ENCODE data around the gene MRTFB.

MRTFB gene

DNA sequence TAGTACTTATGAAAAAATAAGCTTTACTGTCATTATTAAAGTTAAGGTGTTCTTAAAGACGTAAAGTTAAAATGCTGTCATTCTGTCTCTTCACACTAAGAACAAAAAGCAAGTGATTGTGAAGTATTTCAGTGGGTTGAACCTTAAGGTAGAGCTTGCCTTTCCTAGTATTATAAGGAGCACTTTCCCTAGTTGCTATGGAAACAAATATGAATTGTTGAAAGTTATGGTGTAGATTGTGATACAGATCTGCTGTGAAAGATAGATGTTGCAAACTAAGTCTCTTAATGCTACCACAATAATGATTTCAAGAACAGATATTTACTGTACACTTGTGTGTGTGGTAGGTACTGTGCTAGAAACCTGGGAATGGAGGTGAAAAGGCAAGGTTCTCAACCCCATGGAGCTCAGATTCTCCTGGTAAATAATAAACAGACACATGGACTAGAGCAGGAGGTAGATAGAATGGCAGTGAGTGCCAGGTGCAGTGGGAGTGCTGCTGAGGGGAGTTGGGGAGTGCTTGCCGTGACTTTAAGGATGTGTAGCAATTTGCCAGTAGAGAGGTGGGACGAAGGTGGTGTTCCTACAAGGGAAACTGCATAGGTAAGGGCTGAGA, 34.7 kb downstream of the MRTFB start:
- no peak for DNase-seq
- Histone ChIP-seq H2AFZ (ENCODE audit: low read depth, low read length) (no peak overlapping the region), H3K27me3 (ENCODE audit: control insufficient read depth in 1 of 2, insufficient read depth in 1 of 2, low read length in 2 of 2) (no peaks in the 10 kb centered on the region), H3K4ac (ENCODE audit: low read depth in 1 of 2, low read length in 2 of 2) (no peak overlapping the region), H3K27ac (ENCODE audit: low read length, poor library complexity, severe bottlenecking) (no peak overlapping the region), H2BK5ac (ENCODE audit: low read depth, low read length, poor library complexity, severe bottlenecking) (no peak overlapping the region), H4K8ac (ENCODE audit: low read length) (no peak overlapping the region), H2BK120ac (ENCODE audit: low read depth, low read length) (no peak overlapping the region), H3K36me3 (ENCODE audit: control insufficient read depth in 1 of 2, insufficient read depth in 2 of 2, low read depth in 1 of 2, low read length in 2 of 2) (peaks cover 0 to 3% of the 10 kb centered on the region in 2 experiments), H2AK5ac (ENCODE audit: low read length, severe bottlenecking) (no peak overlapping the region), H3K4me2 (ENCODE audit: low read length, poor library complexity, severe bottlenecking) (no peak overlapping the region), H3K23ac (ENCODE audit: low read length in 2 of 2) (no peak overlapping the region), H3K4me3 (ENCODE audit: insufficient read depth in 1 of 2, low read depth in 1 of 2, low read length in 2 of 2) (no peak overlapping the region), H3K18ac (ENCODE audit: low read depth in 1 of 2, low read length in 2 of 2) (peak overlapping the region in 1 of 2 experiments; percentile 2), H3K14ac (ENCODE audit: low read length in 2 of 2) (no peak overlapping the region), H4K91ac (ENCODE audit: low read length) (no peak overlapping the region), H2BK12ac (ENCODE audit: low read length in 2 of 2) (no peak overlapping the region), H3K9ac (ENCODE audit: low read length) (no peak overlapping the region), H3K4me1 (ENCODE audit: control insufficient read depth, insufficient read depth, low read depth, low read length) (peaks cover 6% of the 10 kb centered on the region), H3K9me3 (ENCODE audit: control insufficient read depth, low read length) (no peaks in the 10 kb centered on the region), H2BK15ac (ENCODE audit: low read depth, poor library complexity, severe bottlenecking) (no peak overlapping the region), H3K79me1 (replicated peaks; ENCODE audit: low read length, poor library complexity, severe bottlenecking) (peaks cover 38% of the 10 kb centered on the region)
- 95% methylated on average over 2 of the region's 3 CpGs for WGBS

DNA sequence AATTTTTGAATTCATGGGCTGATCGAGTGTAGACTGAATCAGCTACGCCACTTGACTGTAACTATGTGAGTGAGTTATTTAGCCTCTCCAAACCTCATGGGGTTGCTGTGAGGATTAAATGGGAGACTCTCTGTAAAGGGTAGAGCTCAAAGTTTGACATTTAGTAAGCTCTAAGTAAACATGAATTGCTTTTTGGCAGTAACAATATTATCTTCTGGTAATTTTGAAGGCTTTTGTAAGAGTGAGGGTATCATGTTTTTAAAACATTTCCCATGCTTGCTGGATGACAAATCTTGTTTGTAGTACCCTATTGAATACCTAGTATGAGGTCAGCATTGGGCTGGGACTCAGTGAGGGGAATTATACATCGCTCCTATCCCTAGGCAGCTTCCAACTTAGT, 35.3 kb downstream of the MRTFB start:
- Histone ChIP-seq H3K27ac (ENCODE audit: low read length, poor library complexity, severe bottlenecking) (no peak overlapping the region), H3K4me3 (ENCODE audit: insufficient read depth in 1 of 2, low read depth in 1 of 2, low read length in 2 of 2) (no peak overlapping the region), H2AFZ (ENCODE audit: low read depth, low read length) (no peak overlapping the region), H3K27me3 (ENCODE audit: control insufficient read depth in 1 of 2, insufficient read depth in 1 of 2, low read length in 2 of 2) (no peaks in the 10 kb centered on the region), H3K4me2 (ENCODE audit: low read length, poor library complexity, severe bottlenecking) (no peak overlapping the region), H2BK12ac (ENCODE audit: low read length in 2 of 2) (no peak overlapping the region), H3K79me1 (replicated peaks; ENCODE audit: low read length, poor library complexity, severe bottlenecking) (peaks cover 38% of the 10 kb centered on the region), H3K9me3 (ENCODE audit: control insufficient read depth, low read length) (no peaks in the 10 kb centered on the region), H3K23ac (ENCODE audit: low read length in 2 of 2) (no peak overlapping the region), H3K9ac (ENCODE audit: low read length) (no peak overlapping the region), H3K4me1 (ENCODE audit: control insufficient read depth, insufficient read depth, low read depth, low read length) (peaks cover 7% of the 10 kb centered on the region), H2BK5ac (ENCODE audit: low read depth, low read length, poor library complexity, severe bottlenecking) (no peak overlapping the region), H2BK120ac (ENCODE audit: low read depth, low read length) (no peak overlapping the region), H3K36me3 (ENCODE audit: control insufficient read depth in 1 of 2, insufficient read depth in 2 of 2, low read depth in 1 of 2, low read length in 2 of 2) (peaks cover 0 to 3% of the 10 kb centered on the region in 2 experiments), H4K8ac (ENCODE audit: low read length) (no peak overlapping the region), H3K14ac (ENCODE audit: low read length in 2 of 2) (no peak overlapping the region), H4K91ac (ENCODE audit: low read length) (no peak overlapping the region), H3K18ac (ENCODE audit: low read depth in 1 of 2, low read length in 2 of 2) (no peak overlapping the region), H3K4ac (ENCODE audit: low read depth in 1 of 2, low read length in 2 of 2) (no peak overlapping the region), H2BK15ac (ENCODE audit: low read depth, poor library complexity, severe bottlenecking) (no peak overlapping the region), H2AK5ac (ENCODE audit: low read length, severe bottlenecking) (no peak overlapping the region)
- WGBS, result 88% methylated on average over 3 of the region's 3 CpGs
- DNase-seq, result no peak

DNA sequence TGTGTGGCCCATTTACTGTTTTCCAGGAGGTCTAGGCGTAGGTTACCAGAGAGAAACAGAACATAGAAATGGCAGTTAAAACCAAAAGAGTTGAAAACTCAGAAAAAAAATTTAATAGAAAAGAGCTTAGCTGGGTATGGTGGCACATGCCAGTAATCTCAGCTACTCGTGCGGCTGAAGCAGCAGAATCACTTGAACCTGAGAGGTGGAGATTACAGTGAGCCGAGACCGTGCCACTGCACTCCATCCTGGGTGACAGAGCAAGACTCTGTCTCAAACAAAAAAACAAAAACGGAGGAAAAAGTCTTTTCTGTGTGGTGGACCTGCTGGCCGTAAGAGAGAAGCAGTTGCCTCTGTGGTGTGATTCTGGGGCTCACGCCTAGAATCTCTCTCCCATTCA, 35.8 kb downstream of the MRTFB start:
- no peak overlapping the region for H3K4ac ChIP-seq (ENCODE audit: low read depth in 1 of 2, low read length in 2 of 2)
- no peak overlapping the region for H3K4me2 ChIP-seq (ENCODE audit: low read length, poor library complexity, severe bottlenecking)
- H3K27ac ChIP-seq (ENCODE audit: low read length, poor library complexity, severe bottlenecking), result no peak overlapping the region
- H3K18ac ChIP-seq (ENCODE audit: low read depth in 1 of 2, low read length in 2 of 2), result no peak overlapping the region
- H3K14ac ChIP-seq (ENCODE audit: low read length in 2 of 2), result no peak overlapping the region
- H3K27me3 ChIP-seq (ENCODE audit: control insufficient read depth in 1 of 2, insufficient read depth in 1 of 2, low read length in 2 of 2), result no peaks in the 10 kb centered on the region
- no peak overlapping the region for H2BK120ac ChIP-seq (ENCODE audit: low read depth, low read length)
- WGBS, result 96% methylated on average over 8 of the region's 8 CpGs
- H2AFZ ChIP-seq (ENCODE audit: low read depth, low read length), result no peak overlapping the region
- no peak for DNase-seq
- no peak overlapping the region for H4K91ac ChIP-seq (ENCODE audit: low read length)
- peaks cover 43% of the 10 kb centered on the region for H3K79me1 ChIP-seq (replicated peaks; ENCODE audit: low read length, poor library complexity, severe bottlenecking)
- no peak overlapping the region for H3K9ac ChIP-seq (ENCODE audit: low read length)
- H3K23ac ChIP-seq (ENCODE audit: low read length in 2 of 2), result no peak overlapping the region
- H2BK15ac ChIP-seq (ENCODE audit: low read depth, poor library complexity, severe bottlenecking), result no peak overlapping the region
- no peak overlapping the region for H2BK5ac ChIP-seq (ENCODE audit: low read depth, low read length, poor library complexity, severe bottlenecking)
- H3K4me1 ChIP-seq (ENCODE audit: control insufficient read depth, insufficient read depth, low read depth, low read length), result peaks cover 7% of the 10 kb centered on the region
- no peak overlapping the region for H2BK12ac ChIP-seq (ENCODE audit: low read length in 2 of 2)
- H2AK5ac ChIP-seq (ENCODE audit: low read length, severe bottlenecking), result no peak overlapping the region
- no peak overlapping the region for H3K4me3 ChIP-seq (ENCODE audit: insufficient read depth in 1 of 2, low read depth in 1 of 2, low read length in 2 of 2)
- H4K8ac ChIP-seq (ENCODE audit: low read length), result no peak overlapping the region
- H3K36me3 ChIP-seq (ENCODE audit: control insufficient read depth in 1 of 2, insufficient read depth in 2 of 2, low read depth in 1 of 2, low read length in 2 of 2), result peaks cover 0 to 6% of the 10 kb centered on the region in 2 experiments
- no peaks in the 10 kb centered on the region for H3K9me3 ChIP-seq (ENCODE audit: control insufficient read depth, low read length)

DNA sequence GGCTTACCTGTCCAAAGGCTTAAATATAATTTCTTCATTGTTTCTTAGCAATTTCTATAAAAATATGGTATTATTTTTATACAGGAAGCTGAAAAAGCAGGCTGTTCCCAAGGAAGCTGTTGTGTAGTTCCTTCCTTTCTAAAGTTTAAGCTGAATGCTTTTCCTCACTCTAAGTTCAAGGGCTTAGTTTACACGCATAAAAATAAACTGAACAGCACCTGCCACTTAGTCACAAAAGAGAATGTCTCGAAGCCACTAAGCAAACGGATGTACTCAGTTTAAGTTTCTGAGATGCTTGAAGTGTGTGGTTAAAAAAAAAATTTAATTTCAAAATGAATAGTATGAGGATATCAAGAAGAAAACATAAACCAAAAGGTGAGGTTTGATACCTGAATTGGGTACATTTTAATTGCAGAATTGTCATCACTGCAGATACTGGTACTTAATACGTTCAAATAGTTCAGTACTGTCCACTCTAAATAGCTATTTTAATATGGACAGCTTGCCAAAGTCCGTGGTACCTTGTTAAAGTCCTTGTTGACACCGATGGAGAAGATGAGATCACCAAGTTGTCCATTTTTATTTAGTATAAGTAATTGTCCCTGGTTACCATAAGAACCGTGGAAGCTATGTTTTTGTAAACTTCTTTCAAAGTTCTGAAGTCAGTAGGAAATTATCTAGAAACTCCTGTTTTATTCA, 38.1 kb downstream of the MRTFB start:
- 87% methylated on average over 6 of the region's 7 CpGs for WGBS
- H3K79me1 ChIP-seq (replicated peaks; ENCODE audit: low read length, poor library complexity, severe bottlenecking), result peaks cover 36% of the 10 kb centered on the region

More for the DNA sequence above, 38.1 kb downstream of the MRTFB start:
- Histone ChIP-seq H3K36me3 (ENCODE audit: control insufficient read depth in 1 of 2, insufficient read depth in 2 of 2, low read depth in 1 of 2, low read length in 2 of 2) (peaks cover 0 to 6% of the 10 kb centered on the region in 2 experiments), H3K9ac (ENCODE audit: low read length) (no peak overlapping the region), H3K27ac (ENCODE audit: low read length, poor library complexity, severe bottlenecking) (no peak overlapping the region), H3K4me2 (ENCODE audit: low read length, poor library complexity, severe bottlenecking) (no peak overlapping the region), H3K23ac (ENCODE audit: low read length in 2 of 2) (no peak overlapping the region), H2AK5ac (ENCODE audit: low read length, severe bottlenecking) (no peak overlapping the region), H3K4ac (ENCODE audit: low read depth in 1 of 2, low read length in 2 of 2) (no peak overlapping the region), H3K14ac (ENCODE audit: low read length in 2 of 2) (no peak overlapping the region), H3K27me3 (ENCODE audit: control insufficient read depth in 1 of 2, insufficient read depth in 1 of 2, low read length in 2 of 2) (no peaks in the 10 kb centered on the region), H2BK120ac (ENCODE audit: low read depth, low read length) (no peak overlapping the region), H4K91ac (ENCODE audit: low read length) (no peak overlapping the region), H2BK12ac (ENCODE audit: low read length in 2 of 2) (no peak overlapping the region), H2BK15ac (ENCODE audit: low read depth, poor library complexity, severe bottlenecking) (no peak overlapping the region), H3K4me3 (ENCODE audit: insufficient read depth in 1 of 2, low read depth in 1 of 2, low read length in 2 of 2) (no peak overlapping the region), H3K4me1 (ENCODE audit: control insufficient read depth, insufficient read depth, low read depth, low read length) (peaks cover 13% of the 10 kb centered on the region), H2AFZ (ENCODE audit: low read depth, low read length) (no peak overlapping the region), H3K9me3 (ENCODE audit: control insufficient read depth, low read length) (no peaks in the 10 kb centered on the region), H2BK5ac (ENCODE audit: low read depth, low read length, poor library complexity, severe bottlenecking) (no peak overlapping the region), H3K18ac (ENCODE audit: low read depth in 1 of 2, low read length in 2 of 2) (no peak overlapping the region), H4K8ac (ENCODE audit: low read length) (no peak overlapping the region)
- no peak for DNase-seq

All from mesenchymal stem cell (in vitro differentiated cells and primary cell).